PC-9 (cell line): ENCODE data around the gene ROR2. TPM values are rescaled to one million over a fixed set of nuclear protein-coding genes. Genes with fewer than 3 reads are reported as not detected.

Source experiments
- BruUV-seq: library from RNA; stranded (reverse); fragments of 400-500 nt; replicated peaks from 2 replicates; lab custom pipeline; 2021; lab: Mats Ljungman, UMichigan
- CTCF ChIA-PET: fragments of 300-600 bp; sonication (Branson Sonifier 250); formaldehyde crosslinking; loops from one replicate; lab custom pipeline; 2022; ENCODE audit warnings: antibody characterized with exemption; lab: Charles Lee
- POLR2A ChIA-PET: fragments of 300-600 bp; sonication (Branson Sonifier 250); formaldehyde crosslinking; loops from one replicate; lab custom pipeline; 2022; ENCODE audit warnings: antibody characterized with exemption; ENCODE audit not compliant: unreplicated experiment; lab: Charles Lee
- DNase-seq, 2 experiments: peaks; one replicate each; pipeline versions ENCODE4 v3.0.0 to v3.0.0-alpha.2; 2015 to 2022; ENCODE audit warnings: mixed read lengths in 1 of 2
- H2AFZ ChIP-seq: fragments of 200-600 bp; sonication (generic); 2 replicates; pipeline ENCODE4 v1.8.1; 2017; ENCODE audit warnings: antibody characterized with exemption
- H3F3A ChIP-seq: fragments of 200-600 bp; sonication (generic); 2 replicates; pipeline ENCODE4 v1.8.1; 2017; ENCODE audit warnings: antibody characterized with exemption, mild to moderate bottlenecking, low read depth; ENCODE audit not compliant: insufficient read depth
- H3K27ac ChIP-seq: fragments of 200-600 bp; sonication (generic); 2 replicates; pipeline ENCODE4 v1.6.1; 2016; ENCODE audit warnings: mixed run types
- H3K27me3 ChIP-seq: fragments of 200-600 bp; sonication (generic); 2 replicates; pipeline ENCODE4 v1.6.1; 2016; ENCODE audit warnings: low read depth, mixed run types; ENCODE audit not compliant: insufficient read depth
- H3K36me3 ChIP-seq: fragments of 200-600 bp; sonication (generic); 2 replicates; pipeline ENCODE4 v1.6.1; 2016; ENCODE audit warnings: low read depth, mixed run types
- H3K4me1 ChIP-seq: fragments of 200-600 bp; sonication (generic); replicated peaks from 2 replicates; pipeline ENCODE4 v1.6.1; 2016; ENCODE audit warnings: mixed run types; ENCODE audit not compliant: insufficient read depth
- H3K4me2 ChIP-seq: fragments of 200-600 bp; sonication (generic); 2 replicates; pipeline ENCODE4 v1.6.1; 2017; ENCODE audit warnings: mixed run types
- H3K4me3 ChIP-seq: fragments of 200-600 bp; sonication (generic); 2 replicates; pipeline ENCODE4 v1.6.1; 2016; ENCODE audit warnings: mixed run types
- H3K79me2 ChIP-seq: fragments of 200-600 bp; sonication (generic); 2 replicates; pipeline ENCODE4 v1.6.1; 2017; ENCODE audit warnings: low read depth, mixed run types
- H3K9me2 ChIP-seq: fragments of 200-600 bp; sonication (generic); 2 replicates; pipeline ENCODE4 v1.8.1; 2017; ENCODE audit warnings: mild to moderate bottlenecking; ENCODE audit not compliant: insufficient read depth
- H3K9me3 ChIP-seq: fragments of 200-600 bp; sonication (generic); 2 replicates; pipeline ENCODE4 v1.8.1; 2016; ENCODE audit warnings: low read depth; ENCODE audit not compliant: insufficient read depth
- H4K20me1 ChIP-seq: fragments of 200-600 bp; sonication (generic); 2 replicates; pipeline ENCODE4 v1.8.1; 2017; ENCODE audit not compliant: insufficient read depth
- EZH2 ChIP-seq: fragments of 200-600 bp; sonication (generic); IDR thresholded peaks from 2 replicates; pipeline ENCODE4 v1.8.0; 2017; ENCODE audit warnings: antibody characterized with exemption, low read depth
- intact Hi-C: fragments of 100-400 bp; cut with micrococcal nuclease; formaldehyde crosslinking; loops from one replicate; pipeline ENCODE4 v1.10.0; 2022; ENCODE audit not compliant: unreplicated experiment
- total RNA-seq: library from RNA; stranded (reverse); gene quantifications from 2 replicates; pipeline ENCODE4 v1.2.3, GENCODE V29; 2021
- TF ChIP-seq, protein P1 (sequence below): fragments of 200-600 bp; sonication (generic); conservative IDR thresholded peaks from 2 replicates; pipeline ENCODE4 v1.6.1; 2017; ENCODE audit warnings: mixed run types, antibody characterized with exemption, mild to moderate bottlenecking, moderate library complexity

ROR2 gene
- total RNA-seq, 1 experiment from 2014 or later = not detected

DNA sequence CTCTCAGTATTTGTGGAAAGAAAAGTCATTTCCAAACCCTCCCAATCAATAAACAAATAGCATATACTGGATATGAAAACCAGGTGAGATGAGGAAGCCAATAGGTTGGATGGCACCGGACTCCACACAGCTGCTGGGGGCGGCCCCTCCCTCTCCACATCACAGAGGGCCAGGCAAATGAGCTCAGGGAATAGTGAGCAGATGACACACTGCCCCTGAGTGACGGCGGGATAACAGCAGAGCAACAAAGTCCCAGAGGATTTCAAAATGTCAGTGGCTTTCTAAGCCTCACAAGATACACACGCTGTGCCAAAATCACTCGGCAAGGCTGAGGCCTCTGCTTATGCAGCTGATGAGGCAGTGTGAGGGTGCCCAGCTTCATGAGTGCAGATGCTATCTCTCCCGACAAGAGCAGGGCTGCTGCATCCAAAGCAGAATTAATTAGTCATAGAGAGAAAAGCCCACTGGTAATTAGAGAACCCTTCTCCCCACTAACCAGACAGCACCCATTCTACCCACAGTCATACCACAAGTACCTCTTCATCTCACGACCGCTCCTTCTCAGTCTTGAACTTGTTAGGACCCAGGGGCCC is 291.4 kb downstream of the ROR2 start:
- H4K20me1 ChIP-seq = no peaks in the 10 kb centered on the region
- H3K4me1 ChIP-seq = no peaks in the 10 kb centered on the region
- H3F3A ChIP-seq = no peaks in the 10 kb centered on the region
- no peaks in the 10 kb centered on the region for H3K9me2 ChIP-seq
- no peaks in the 10 kb centered on the region for H3K9me3 ChIP-seq
- no peaks in the 10 kb centered on the region for H3K36me3 ChIP-seq
- H3K27ac ChIP-seq = no peak overlapping the region
- intact Hi-C loops = no loop called here
- DNase-seq = no peak
- H2AFZ ChIP-seq = no peak overlapping the region
- H3K4me3 ChIP-seq = no peak overlapping the region
- H3K27me3 ChIP-seq = no peaks in the 10 kb centered on the region
- TF ChIP-seq, protein P1, sequence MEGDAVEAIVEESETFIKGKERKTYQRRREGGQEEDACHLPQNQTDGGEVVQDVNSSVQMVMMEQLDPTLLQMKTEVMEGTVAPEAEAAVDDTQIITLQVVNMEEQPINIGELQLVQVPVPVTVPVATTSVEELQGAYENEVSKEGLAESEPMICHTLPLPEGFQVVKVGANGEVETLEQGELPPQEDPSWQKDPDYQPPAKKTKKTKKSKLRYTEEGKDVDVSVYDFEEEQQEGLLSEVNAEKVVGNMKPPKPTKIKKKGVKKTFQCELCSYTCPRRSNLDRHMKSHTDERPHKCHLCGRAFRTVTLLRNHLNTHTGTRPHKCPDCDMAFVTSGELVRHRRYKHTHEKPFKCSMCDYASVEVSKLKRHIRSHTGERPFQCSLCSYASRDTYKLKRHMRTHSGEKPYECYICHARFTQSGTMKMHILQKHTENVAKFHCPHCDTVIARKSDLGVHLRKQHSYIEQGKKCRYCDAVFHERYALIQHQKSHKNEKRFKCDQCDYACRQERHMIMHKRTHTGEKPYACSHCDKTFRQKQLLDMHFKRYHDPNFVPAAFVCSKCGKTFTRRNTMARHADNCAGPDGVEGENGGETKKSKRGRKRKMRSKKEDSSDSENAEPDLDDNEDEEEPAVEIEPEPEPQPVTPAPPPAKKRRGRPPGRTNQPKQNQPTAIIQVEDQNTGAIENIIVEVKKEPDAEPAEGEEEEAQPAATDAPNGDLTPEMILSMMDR = no peak
- TF ChIP-seq EZH2 = no peak
- no peaks in the 10 kb centered on the region for H3K79me2 ChIP-seq
- no peak overlapping the region for H3K4me2 ChIP-seq
- ChIA-PET POLR2A (no interaction called here), CTCF (no interaction called here)
- BruUV-seq = no TSS peak

DNA sequence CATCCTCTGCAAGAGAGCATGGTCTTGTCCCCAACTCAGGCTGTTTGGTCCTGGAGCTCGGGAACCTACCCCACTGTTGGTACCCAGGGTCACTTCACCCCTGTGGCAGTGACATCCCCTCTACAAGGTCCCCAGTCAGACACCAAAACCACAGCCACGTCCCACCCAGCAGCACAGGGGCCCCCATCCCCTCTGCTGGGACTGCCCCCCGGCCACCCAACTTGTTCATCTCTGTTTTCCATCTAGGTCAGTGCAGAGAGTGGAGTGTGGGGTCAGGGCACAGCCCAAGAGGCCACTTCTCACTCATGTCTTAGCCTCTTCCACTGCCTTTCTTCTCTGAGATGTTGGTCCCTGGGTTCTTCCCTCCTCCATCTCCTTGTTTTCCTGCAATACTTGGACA is 292.5 kb downstream of the ROR2 start:
- BruUV-seq = no TSS peak
- H3F3A ChIP-seq = no peaks in the 10 kb centered on the region
- no peaks in the 10 kb centered on the region for H3K36me3 ChIP-seq
- no peaks in the 10 kb centered on the region for H3K9me3 ChIP-seq
- no peaks in the 10 kb centered on the region for H3K9me2 ChIP-seq
- intact Hi-C loops = no loop called here
- H3K4me1 ChIP-seq = no peaks in the 10 kb centered on the region
- no peak for DNase-seq
- ChIA-PET CTCF (no interaction called here), POLR2A (no interaction called here)
- no peak overlapping the region for H3K4me3 ChIP-seq
- no peak overlapping the region for H2AFZ ChIP-seq
- no peaks in the 10 kb centered on the region for H3K27me3 ChIP-seq
- no peaks in the 10 kb centered on the region for H4K20me1 ChIP-seq
- TF ChIP-seq EZH2 = no peak
- TF ChIP-seq, protein P1 = no peak
- H3K27ac ChIP-seq = no peak overlapping the region
- H3K4me2 ChIP-seq = no peak overlapping the region
- H3K79me2 ChIP-seq = no peaks in the 10 kb centered on the region

DNA sequence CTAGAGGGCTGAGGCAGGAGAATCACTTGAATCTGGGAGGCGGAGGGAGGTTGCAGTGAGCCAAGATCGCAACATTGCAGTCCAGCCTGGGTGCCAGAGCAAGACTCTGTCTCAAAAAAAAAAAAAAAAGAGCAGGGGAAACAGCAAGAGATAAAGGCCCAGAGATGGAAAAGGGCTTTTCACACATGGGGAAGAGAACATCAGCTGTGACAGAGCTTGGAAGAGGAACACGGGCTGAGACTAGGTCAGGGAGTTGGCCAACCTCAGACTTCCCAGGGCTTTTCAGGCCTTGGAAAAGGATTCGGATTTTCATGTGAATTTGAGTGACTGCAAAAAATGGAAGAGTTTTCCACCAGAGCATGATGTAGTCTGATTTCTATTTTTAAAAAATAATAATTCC is 294.4 kb downstream of the ROR2 start:
- ChIA-PET POLR2A (no interaction called here), CTCF (no interaction called here)
- intact Hi-C loops = no loop called here
- Histone ChIP-seq H4K20me1 (no peaks in the 10 kb centered on the region), H3K36me3 (no peaks in the 10 kb centered on the region), H3K27me3 (no peaks in the 10 kb centered on the region), H3K4me3 (no peak overlapping the region), H3K27ac (no peak overlapping the region), H3K4me1 (no peaks in the 10 kb centered on the region), H3F3A (no peaks in the 10 kb centered on the region), H3K4me2 (no peak overlapping the region), H2AFZ (no peak overlapping the region), H3K9me3 (no peaks in the 10 kb centered on the region), H3K79me2 (no peaks in the 10 kb centered on the region), H3K9me2 (no peaks in the 10 kb centered on the region)
- no TSS peak for BruUV-seq
- no peak for DNase-seq
- TF ChIP-seq, protein P1 = no peak
- no peak for TF ChIP-seq EZH2
